CD4-positive, alpha-beta T cell treated with Interleukin-21 for 1 hour (primary cell): ENCODE data around the gene SMPDL3B.
"Not testable (repeated sequence)": the region's sequence is repeated elsewhere in the genome, so short reads cannot be mapped to it uniquely, and the experiment has no call there.

ENCODE experiments used
- DNase-seq: peaks from one replicate; pipeline ENCODE4 v3.0.0-alpha.2; 2020

Gene SMPDL3B

GRCh38 chr1:27973771-27974416 lies 39.1 kb downstream of the SMPDL3B start:
- no peak for DNase-seq

GRCh38 chr1:27974417-27974781 lies 39.6 kb downstream of the SMPDL3B start:
- no peak for DNase-seq

GRCh38 chr1:27979151-27979858 lies 44.5 kb downstream of the SMPDL3B start:
- DNase-seq = peak; percentile 69

GRCh38 chr1:27979859-27980201 lies 45.0 kb downstream of the SMPDL3B start:
- DNase-seq = no peak

- DNase-seq = no peak
These were observed 45.5 kb downstream of the SMPDL3B start for GRCh38 chr1:27980216-27980845.

GRCh38 chr1:27981145-27981544 lies 46.3 kb downstream of the SMPDL3B start:
- DNase-seq = no peak

- DNase-seq = peak; percentile 23
These were observed 56.2 kb downstream of the SMPDL3B start for GRCh38 chr1:27990920-27991537.

GRCh38 chr1:27992276-27992675 lies 57.5 kb downstream of the SMPDL3B start:
- peak; percentile 59 for DNase-seq

GRCh38 chr1:27993241-27993640 lies 58.4 kb downstream of the SMPDL3B start:
- DNase-seq = peak; percentile 31

- DNase-seq = no peak
These were observed 59.3 kb downstream of the SMPDL3B start for GRCh38 chr1:27994060-27994459.

GRCh38 chr1:27994526-27994925 lies 59.7 kb downstream of the SMPDL3B start:
- not testable (repeated sequence) for DNase-seq

GRCh38 chr1:27999055-27999454 lies 64.3 kb downstream of the SMPDL3B start:
- no peak for DNase-seq

- DNase-seq = no peak
These were observed 67.8 kb downstream of the SMPDL3B start for GRCh38 chr1:28002600-28002999.

GRCh38 chr1:28003117-28003516 lies 68.3 kb downstream of the SMPDL3B start:
- not testable (repeated sequence) for DNase-seq
